Stimulated activated CD8-positive, alpha-beta memory T cell treated with anti-CD3 and anti-CD28 coated beads, Interleukin-12 subunit alpha, Interleukin-12 subunit beta, amount 100 ng/mL, for 1 hour (primary cell): ENCODE measurements around the gene QSOX1.

Experiments used
- DNase-seq: peaks from one replicate; pipeline ENCODE4 v3.0.0-alpha.2; 2020; ENCODE audit warnings: low read depth

Gene QSOX1

GRCh38 chr1:180234369-180235076 lies 79.9 kb downstream of the QSOX1 start:
- DNase-seq = no peak

GRCh38 chr1:180235077-180235501 lies 80.4 kb downstream of the QSOX1 start:
- DNase-seq = no peak

- DNase-seq = no peak
These were observed 81.0 kb downstream of the QSOX1 start for GRCh38 chr1:180235502-180236239.

GRCh38 chr1:180236698-180237509 lies 82.2 kb downstream of the QSOX1 start:
- DNase-seq = no peak

- no peak for DNase-seq
These were observed 83.3 kb downstream of the QSOX1 start for GRCh38 chr1:180237869-180238476.

GRCh38 chr1:180238675-180239074 lies 84.0 kb downstream of the QSOX1 start:
- DNase-seq = no peak

GRCh38 chr1:180239145-180240096 lies 84.8 kb downstream of the QSOX1 start:
- no peak for DNase-seq

- DNase-seq = no peak
These were observed 87.3 kb downstream of the QSOX1 start for GRCh38 chr1:180241716-180242544.

GRCh38 chr1:180243517-180244221 lies 89.0 kb downstream of the QSOX1 start:
- DNase-seq = no peak

- DNase-seq = no peak
These were observed 90.2 kb downstream of the QSOX1 start for GRCh38 chr1:180244840-180245239.

- DNase-seq = no peak
These were observed 91.9 kb downstream of the QSOX1 start for GRCh38 chr1:180246579-180246978.

GRCh38 chr1:180247061-180247460 lies 92.4 kb downstream of the QSOX1 start:
- DNase-seq = no peak

GRCh38 chr1:180247580-180247979 lies 92.9 kb downstream of the QSOX1 start:
- no peak for DNase-seq

GRCh38 chr1:180248176-180248575 lies 93.5 kb downstream of the QSOX1 start:
- no peak for DNase-seq

- DNase-seq = no peak
These were observed 94.3 kb downstream of the QSOX1 start for GRCh38 chr1:180248731-180249681.

GRCh38 chr1:180249725-180250498 lies 95.2 kb downstream of the QSOX1 start:
- DNase-seq = no peak

- no peak for DNase-seq
These were observed 95.8 kb downstream of the QSOX1 start for GRCh38 chr1:180250499-180250770.
